Right atrium auricular region (tissue), 2 donors: ENCODE results near the gene GFOD2. TPM values are rescaled to one million over a fixed set of nuclear protein-coding genes. Genes with fewer than 3 reads are reported as not detected.

ENCODE experiments used
- DNase-seq: peaks from one replicate; pipeline ENCODE4 v3.0.0-alpha.2; 2019; ENCODE audit warnings: low spot score
- H3K27ac ChIP-seq, 2 donors: fragments of 200-600 bp; sonication (generic); 1 replicate in 1 of 2; 2 replicates in 1 of 2; pipeline ENCODE4 v1.5.1; 2016 to 2019
- H3K27me3 ChIP-seq, 2 donors: fragments of 200-600 bp; sonication (generic); one replicate each; pipeline versions ENCODE4 v1.5.1 to v1.6.0; 2017 to 2019
- H3K36me3 ChIP-seq: fragments of 200-600 bp; sonication (generic); one replicate; pipeline ENCODE4 v1.5.1; 2016
- H3K4me1 ChIP-seq, 2 donors: fragments of 200-600 bp; sonication (generic); one replicate each; pipeline versions ENCODE4 v1.5.1 to v1.6.0; 2017 to 2019
- H3K4me3 ChIP-seq, 2 donors: fragments of 200-600 bp; sonication (generic); 1 replicate in 1 of 2; 2 replicates in 1 of 2; pipeline ENCODE4 v1.5.1; 2017 to 2019; ENCODE audit warnings: mild to moderate bottlenecking in 1 of 2, moderate library complexity in 1 of 2
- H3K9me3 ChIP-seq, 2 donors: fragments of 200-600 bp; sonication (generic); one replicate each; pipeline ENCODE4 v1.5.1; 2019
- total RNA-seq, 2 donors: library from RNA; depleted of rRNA; stranded (reverse); fragments of >200 nt; gene quantifications; one replicate each; pipeline ENCODE4 v1.1.0, GENCODE V29; 2016
- TF ChIP-seq, protein P1 (sequence below), 2 donors: fragments of 200-600 bp; sonication (generic); IDR thresholded peaks; one replicate each; pipeline ENCODE4 v1.5.1; 2019; ENCODE audit warnings: antibody characterized with exemption in 2 of 2

The GFOD2 gene
- total RNA-seq, 2 donors from 2014 or later, result 7.1 to 9.2 TPM

DNA sequence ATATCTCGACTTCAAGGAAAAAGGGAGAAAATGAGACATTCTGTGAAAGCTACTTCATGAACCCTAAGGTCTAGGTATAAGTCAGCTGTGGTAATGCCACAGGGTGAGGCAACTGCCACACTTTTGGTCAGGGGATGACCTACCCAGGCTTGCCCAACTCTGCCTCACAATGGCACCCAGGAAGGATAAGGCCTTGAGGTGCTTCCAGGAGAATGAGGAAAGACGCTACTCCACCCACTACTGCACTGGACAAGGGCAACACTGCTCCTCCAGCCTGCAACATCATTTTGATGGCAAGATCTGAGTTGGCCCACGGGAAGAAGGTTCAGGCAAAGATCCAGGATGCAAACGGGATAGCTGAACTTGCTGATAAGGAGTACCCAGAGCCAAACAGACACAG, 22.0 kb upstream of the GFOD2 start:
- H3K9me3 ChIP-seq, result no peaks in the 10 kb centered on the region
- TF ChIP-seq, protein P1, sequence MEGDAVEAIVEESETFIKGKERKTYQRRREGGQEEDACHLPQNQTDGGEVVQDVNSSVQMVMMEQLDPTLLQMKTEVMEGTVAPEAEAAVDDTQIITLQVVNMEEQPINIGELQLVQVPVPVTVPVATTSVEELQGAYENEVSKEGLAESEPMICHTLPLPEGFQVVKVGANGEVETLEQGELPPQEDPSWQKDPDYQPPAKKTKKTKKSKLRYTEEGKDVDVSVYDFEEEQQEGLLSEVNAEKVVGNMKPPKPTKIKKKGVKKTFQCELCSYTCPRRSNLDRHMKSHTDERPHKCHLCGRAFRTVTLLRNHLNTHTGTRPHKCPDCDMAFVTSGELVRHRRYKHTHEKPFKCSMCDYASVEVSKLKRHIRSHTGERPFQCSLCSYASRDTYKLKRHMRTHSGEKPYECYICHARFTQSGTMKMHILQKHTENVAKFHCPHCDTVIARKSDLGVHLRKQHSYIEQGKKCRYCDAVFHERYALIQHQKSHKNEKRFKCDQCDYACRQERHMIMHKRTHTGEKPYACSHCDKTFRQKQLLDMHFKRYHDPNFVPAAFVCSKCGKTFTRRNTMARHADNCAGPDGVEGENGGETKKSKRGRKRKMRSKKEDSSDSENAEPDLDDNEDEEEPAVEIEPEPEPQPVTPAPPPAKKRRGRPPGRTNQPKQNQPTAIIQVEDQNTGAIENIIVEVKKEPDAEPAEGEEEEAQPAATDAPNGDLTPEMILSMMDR (IDR thresholded peaks at IDR 0.05), result no peak
- H3K27ac ChIP-seq, result no peak overlapping the region
- H3K4me3 ChIP-seq, result no peak overlapping the region
- H3K27me3 ChIP-seq, result no peaks in the 10 kb centered on the region
- H3K36me3 ChIP-seq, result peaks cover 53% of the 10 kb centered on the region
- no peak for DNase-seq
- no peaks in the 10 kb centered on the region for H3K4me1 ChIP-seq

DNA sequence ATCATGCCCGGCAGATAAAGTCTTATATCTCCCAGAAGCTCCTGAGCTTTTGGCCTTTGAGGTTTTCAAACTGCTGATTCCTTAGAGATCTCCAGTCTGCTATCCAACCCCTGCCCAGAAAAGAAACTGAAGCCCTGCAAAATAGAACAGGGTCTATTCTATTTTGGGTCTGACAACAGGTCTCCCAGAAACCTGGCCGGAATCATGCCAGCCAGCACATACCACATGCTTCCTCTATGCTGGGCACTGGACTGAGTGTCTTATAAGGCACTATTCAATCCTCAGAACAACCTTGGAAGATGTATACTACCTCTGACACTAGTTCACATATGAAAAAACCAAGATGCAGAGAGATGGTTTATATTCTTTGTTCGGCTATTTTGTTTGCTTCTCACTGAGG, 21.3 kb upstream of the GFOD2 start:
- no peak for DNase-seq
- Histone ChIP-seq H3K27ac (no peak overlapping the region), H3K9me3 (no peaks in the 10 kb centered on the region), H3K4me1 (no peaks in the 10 kb centered on the region), H3K27me3 (no peaks in the 10 kb centered on the region), H3K36me3 (peaks cover 53% of the 10 kb centered on the region), H3K4me3 (no peak overlapping the region)
- TF ChIP-seq, protein P1 (IDR thresholded peaks at IDR 0.05), result no peak

DNA sequence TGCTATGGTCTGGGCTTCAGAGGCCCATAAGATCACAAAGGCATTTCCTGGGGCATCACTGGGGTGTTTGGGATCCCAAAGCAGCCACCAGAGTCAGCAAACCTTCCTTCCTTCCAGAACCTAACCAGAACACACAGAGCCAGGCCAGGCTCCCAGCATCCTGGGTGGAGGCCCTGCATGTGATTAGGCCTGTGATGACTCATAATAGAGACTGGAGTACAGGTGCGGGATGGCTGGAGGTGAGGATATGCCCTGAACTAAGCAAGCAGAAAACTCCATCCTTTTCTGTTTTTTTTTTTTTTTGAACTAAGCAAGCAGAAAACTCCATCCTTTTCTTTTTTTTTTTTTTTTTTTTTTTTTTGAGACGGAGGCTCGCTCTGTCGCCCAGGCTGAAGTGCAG, 17.7 kb upstream of the GFOD2 start:
- H3K27me3 ChIP-seq, result no peaks in the 10 kb centered on the region
- TF ChIP-seq, protein P1 (IDR thresholded peaks at IDR 0.05), result no peak
- peaks cover 41% of the 10 kb centered on the region for H3K36me3 ChIP-seq
- H3K4me1 ChIP-seq, result no peaks in the 10 kb centered on the region
- no peak for DNase-seq
- H3K4me3 ChIP-seq, result no peak overlapping the region
- H3K9me3 ChIP-seq, result no peaks in the 10 kb centered on the region
- H3K27ac ChIP-seq, result no peak overlapping the region

DNA sequence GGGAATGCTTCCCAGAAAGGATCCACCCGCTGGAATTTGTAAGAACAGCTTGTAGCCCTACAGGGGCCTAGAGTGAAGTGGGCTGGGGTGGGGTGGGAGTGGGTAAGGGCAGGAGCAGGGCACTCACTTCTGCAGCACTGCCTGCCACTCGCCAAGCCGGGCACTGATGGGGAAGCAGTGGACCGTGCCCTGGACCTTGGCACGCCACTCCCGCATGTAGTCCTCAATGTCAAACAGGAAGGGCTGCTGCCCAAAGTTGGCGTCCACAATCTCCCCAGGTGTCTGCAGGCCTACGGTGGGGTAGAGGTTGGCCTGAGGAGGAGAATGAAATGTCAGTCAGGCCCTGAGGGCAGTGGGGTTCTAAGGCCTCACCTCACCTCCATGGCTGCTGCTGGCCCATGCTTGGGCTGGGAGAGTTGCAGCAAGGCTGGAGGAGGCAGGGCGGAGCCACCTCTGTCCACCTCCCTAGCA, 15.7 kb upstream of the GFOD2 start:
- no peak for DNase-seq
- TF ChIP-seq, protein P1 (IDR thresholded peaks at IDR 0.05), result no peak
- Histone ChIP-seq H3K27ac (no peak overlapping the region), H3K36me3 (peaks cover 40% of the 10 kb centered on the region), H3K27me3 (no peaks in the 10 kb centered on the region), H3K4me3 (no peak overlapping the region), H3K4me1 (no peaks in the 10 kb centered on the region), H3K9me3 (no peaks in the 10 kb centered on the region)

DNA sequence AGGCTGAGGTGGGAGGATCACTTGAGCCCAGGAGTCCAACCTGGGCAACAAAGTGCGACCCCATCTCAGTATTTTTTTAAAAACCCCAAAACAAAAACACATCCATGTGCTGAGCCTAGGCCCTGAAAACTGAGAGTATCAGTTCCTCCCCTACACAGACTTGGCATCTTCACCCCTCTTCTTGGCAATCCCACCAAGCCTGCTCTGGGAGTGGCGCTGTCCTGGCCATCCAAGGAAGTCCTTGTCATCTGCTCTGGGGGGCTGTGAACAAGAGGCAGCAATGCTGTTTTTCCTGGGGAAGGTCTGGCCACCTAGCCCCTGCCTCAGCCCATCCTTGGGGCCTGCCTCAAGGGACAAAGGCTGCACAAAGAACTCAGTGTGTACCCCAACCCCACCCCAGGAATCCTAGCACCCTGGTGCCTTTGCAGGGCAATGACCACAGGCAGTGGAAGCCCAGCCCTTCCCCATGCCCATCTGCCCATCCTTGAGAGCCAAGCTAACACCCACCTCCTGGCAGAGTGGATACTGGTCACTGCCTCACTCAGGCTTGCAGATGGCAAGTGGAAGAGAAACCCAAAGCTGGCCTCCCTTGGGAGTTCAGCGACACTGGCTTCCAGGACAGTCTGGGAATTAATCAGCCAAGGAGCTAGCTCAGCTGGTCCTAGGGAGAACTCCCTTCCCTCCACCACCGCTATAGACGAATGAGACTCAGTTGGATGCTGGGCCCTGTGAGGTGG, 14.8 kb upstream of the GFOD2 start:
- DNase-seq, result no peak
- Histone ChIP-seq H3K36me3 (peaks cover 41% of the 10 kb centered on the region), H3K27me3 (no peaks in the 10 kb centered on the region), H3K27ac (no peak overlapping the region), H3K4me1 (no peaks in the 10 kb centered on the region), H3K4me3 (no peak overlapping the region), H3K9me3 (no peaks in the 10 kb centered on the region)
- TF ChIP-seq, protein P1 (IDR thresholded peaks at IDR 0.05), result no peak

DNA sequence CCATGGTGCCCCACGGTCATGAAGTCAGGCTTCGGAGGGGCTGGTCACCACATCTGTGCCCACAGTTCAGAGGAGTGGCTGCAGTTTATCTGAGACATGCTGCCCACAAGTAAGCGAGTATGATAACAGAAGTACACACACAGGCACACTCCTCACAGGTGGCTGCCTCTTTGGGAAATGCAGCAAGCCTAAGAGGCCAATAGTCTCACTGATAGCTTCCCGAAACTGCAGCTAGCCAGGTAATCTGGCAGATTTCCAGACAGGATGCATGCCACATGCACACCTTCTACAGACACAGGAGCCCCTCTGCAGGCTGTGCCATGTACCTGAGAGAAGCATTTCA, 12.6 kb upstream of the GFOD2 start:
- TF ChIP-seq, protein P1 (IDR thresholded peaks at IDR 0.05), result no peak
- no peak for DNase-seq

More for the DNA sequence above, 12.6 kb upstream of the GFOD2 start:
- Histone ChIP-seq H3K9me3 (no peaks in the 10 kb centered on the region), H3K27ac (no peak overlapping the region), H3K4me1 (no peaks in the 10 kb centered on the region), H3K27me3 (no peaks in the 10 kb centered on the region), H3K4me3 (no peak overlapping the region), H3K36me3 (peaks cover 58% of the 10 kb centered on the region)
